Medulla oblongata (tissue), 1 donor: ENCODE measurements around the gene MED22.

Experiments used
- DNase-seq: peaks from one replicate; pipeline ENCODE4 v3.0.0-alpha.2; 2015; ENCODE audit errors: extremely low spot score

Gene MED22

DNA sequence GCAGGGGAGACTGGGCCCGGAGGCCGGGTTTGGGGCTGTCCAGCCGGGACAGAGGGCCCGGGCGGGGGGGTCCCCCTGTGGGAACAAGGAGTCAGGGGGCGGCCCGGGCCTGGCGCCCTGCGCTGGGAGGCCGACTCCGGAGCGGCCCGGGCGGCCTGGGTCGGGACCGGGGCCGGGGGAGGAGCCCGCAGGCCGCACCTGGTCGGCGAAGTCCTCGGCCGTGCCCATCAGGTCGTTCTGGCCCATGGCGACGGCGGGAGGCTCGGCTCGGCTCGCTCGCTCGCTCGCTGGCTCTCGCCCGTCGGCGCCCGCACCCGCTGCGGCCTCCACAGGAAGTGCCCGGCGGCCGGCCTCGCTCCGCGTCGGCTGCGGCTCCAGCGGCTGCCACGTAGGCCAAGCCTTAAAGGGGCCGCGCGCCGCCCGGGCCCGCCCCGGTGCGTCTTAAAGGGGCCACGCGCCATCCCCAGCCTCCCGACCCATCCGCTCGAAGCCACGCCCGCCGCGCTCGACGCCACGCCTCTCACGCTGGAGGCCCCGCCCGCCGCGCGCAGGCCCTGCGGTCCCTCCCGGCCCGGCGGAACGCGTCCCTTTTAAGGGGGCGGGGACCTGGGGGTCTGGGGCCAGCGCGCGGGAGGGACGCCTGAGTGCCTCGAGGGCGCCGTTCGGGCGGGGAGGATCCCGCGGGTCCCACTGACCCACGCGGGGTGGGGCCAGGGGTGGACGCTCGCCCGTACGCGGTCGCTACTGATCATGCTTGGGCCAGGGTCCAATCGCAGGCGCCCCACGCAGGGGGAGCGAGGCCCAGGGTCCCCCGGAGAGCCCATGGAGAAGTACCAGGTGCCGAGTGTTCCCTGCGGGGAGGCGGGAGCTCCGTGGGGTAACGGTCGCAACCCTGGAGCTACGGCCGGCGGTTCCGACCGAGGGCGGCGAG lies 28.1 kb upstream of the MED22 start, which contains the start of the genes STKLD1 and SURF4:
TSS of gene STKLD1 (plus strand) at position 643 of the 931 bp plus-strand sequence. CDS start at position 751, 108 bp downstream.
TSS of gene SURF4 (minus strand) at position 337 of the 931 bp plus-strand sequence. CDS start at position 246, 91 bp downstream.
- DNase-seq, result peak; percentile 96

DNA sequence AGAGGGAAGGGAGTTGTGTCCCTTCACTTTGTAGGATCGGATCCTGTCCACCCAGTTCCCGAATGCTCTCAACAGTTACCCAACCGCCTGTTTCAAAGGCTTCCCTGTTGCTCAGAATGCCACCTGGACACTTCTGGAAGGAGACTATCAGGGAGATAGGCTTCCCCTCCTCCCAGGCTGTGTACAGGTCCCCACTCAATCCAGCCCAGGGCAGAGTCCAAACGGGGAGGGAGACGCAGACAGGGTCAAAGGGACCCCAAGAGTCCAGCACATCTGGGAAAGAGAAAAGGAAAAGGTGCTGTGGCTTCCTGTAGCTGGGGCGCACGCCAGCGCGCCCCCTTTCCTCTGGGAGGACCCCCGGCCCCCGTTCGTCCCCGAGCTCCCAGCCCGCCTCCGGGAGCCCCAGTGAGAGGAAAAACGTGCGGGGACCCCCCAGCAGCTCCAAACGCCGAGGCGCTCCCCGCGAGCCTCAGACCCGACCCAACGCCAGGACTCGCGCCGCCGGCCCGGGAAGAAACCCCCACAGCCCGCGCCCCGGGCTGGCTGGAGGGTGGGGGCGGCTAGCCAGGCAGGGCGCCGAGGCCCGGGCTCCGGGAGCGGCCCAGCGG lies 27.3 kb upstream of the MED22 start:
- no peak for DNase-seq

DNA sequence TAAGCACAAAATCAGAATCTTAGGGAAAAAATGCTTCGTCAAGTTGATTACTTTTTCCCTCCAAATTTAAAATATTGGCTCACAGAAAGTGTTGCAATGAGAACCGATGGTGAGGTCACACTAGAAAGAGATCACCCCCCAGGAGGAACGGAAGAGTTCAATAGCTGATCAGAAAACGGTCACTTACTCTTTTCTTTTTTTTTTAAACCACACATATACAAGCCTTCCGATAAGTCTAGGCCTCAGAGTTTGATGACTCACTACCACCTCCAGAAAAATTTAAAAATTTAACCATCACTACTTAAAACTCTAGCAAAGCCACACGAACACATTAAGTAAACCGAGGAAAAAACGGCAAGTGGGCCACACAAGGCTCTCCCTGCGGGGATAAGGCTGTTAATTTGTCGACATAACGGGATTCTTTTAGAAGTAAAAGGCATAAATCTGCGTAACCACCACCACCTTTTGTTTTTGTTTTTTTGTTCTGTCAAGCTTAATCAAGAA lies 26.7 kb upstream of the MED22 start:
- no peak for DNase-seq

DNA sequence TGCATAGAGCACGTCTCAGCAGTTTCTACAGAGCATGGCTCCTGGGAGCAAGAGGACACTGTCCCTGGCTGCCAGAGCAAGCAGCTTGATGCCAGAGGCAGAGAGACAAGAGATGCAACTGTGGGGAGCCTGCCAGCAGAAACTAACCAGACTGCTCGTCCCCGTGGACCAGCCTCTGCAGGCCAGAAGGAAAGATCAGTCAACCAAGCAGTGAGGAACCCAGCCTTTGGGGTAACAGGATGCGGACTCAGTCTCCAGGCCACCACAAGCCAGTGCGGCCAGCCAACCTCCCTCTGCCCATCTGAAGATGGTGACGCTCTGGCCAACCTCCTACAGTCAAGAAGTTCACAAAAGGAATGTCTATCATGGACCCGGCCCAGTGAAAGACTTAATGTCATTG lies 24.2 kb upstream of the MED22 start:
- no peak for DNase-seq

DNA sequence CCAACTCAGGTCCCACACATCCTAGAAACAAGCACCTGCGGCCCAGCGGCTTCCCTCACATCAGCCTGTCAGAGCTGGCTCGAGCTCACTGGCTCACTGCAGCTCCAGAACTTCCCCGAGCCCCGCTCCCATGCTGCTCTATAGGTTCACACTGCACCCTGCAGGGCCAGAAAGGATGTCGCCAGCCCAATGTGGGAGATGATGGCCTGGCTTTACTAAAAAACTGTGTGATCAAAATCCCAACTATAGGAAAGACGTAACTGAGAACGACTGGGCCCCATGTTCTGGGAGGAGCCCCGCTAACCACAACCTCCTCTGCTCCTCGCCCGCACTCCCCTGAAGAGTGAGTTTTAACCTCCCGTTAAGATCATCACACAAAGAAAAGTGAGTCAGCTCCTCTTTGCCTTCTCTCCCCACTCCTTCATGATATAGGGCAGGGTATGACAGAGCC lies 23.4 kb upstream of the MED22 start:
- no peak for DNase-seq

DNA sequence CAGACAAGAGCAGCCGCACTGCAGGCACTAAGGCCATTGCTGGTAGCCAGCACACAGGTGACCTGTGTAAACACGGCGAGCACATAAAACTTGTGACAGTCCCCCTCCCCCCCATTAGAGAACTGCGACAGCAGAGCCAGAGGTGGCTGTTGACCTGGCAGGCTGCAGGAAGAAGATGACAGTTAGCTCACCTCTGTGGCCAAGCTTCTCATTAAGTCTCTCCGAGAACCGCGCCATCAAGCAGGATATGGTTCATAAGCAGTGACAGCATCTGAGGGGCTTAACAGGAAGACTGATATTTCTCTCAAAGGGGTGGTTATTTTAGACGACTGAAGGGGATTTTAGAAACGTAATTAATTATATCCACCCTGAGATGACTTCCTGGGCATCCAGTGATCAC lies 22.8 kb upstream of the MED22 start:
- no peak for DNase-seq

DNA sequence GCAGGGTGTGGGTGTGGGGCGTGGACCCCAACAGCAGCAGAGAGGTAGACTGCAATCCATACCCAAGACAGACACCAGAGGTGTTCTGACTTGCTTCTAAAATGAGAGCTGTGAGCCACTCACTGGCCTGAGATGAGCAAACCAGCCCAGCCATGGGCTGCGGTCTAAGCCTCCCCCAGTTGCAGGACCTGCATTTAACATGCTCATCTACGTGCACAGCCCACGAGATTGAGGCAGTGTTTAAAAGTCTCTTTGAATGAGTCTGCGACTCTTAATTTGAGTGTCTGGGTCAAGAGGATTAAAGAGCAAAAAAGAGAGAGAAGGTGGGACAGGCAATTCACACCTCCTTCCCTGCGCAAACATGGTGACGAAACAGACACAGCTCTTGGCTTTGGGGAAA lies 22.0 kb upstream of the MED22 start:
- DNase-seq, result no peak

DNA sequence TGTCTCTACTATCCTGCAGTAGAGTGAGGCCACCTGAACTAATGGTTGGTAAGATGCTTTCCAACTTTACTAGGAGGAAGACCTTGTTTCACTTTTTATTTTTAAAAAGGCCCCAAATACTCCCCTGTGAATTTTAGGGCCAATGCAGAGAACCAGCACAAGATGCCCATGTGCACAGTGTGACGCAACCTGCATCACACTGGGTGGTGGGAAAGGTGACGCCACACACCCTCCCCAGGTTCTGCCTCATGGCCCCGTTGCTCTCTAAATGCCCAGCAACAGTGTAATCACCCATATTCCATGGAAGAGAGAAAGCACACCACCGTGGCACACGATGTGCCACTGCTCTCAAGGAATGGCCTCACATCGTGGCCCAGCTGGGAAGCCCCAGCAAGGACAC lies 21.5 kb upstream of the MED22 start:
- DNase-seq, result no peak

DNA sequence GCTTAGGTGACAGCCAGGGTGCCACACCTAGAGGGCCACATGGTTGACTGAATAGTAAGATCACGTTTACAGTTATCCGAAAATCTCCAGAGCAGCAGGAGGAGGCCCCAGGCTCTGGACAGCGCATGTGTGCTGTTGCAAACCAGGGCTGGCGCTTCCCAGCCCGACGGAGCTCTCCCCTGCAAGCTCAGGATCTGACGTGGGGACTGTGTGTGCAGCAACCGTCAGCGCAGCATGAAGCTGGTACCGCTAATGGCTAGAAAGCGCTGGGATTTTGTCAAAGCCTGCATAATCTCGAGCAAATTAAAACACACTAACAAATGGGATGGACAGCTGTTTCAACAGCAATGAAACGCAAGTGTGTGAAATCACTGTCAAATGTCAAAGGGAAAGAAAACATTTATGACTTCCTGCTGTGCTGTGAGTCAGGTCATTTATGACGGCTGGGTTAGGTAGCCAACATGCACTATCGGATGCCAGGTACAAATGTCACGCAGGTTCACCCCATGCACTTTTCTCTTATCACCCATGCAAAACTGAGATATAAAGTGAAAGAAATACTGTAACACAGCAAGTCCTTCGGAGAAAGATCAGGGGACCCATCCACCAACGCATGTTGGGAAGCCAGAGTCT lies 20.4 kb upstream of the MED22 start:
- no peak for DNase-seq

DNA sequence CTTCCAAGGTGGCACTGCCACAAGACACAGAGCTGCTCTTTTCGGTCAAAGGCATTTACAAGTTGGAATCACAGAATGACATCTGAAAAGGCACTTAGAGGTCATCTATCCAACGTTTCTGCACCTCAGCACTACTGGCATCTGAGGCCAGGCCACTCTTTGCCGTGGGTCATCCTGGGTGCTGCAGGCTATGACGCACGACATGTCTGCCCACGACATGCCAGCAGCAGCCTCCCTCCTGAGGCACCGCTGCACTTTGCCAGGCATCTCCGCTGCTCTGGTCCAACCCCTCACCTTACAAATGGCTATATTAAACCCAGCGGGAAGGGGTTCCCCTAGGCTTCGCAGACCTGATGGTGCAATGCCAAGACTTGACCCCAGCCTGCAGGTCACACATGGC lies 19.8 kb upstream of the MED22 start:
- DNase-seq, result no peak

DNA sequence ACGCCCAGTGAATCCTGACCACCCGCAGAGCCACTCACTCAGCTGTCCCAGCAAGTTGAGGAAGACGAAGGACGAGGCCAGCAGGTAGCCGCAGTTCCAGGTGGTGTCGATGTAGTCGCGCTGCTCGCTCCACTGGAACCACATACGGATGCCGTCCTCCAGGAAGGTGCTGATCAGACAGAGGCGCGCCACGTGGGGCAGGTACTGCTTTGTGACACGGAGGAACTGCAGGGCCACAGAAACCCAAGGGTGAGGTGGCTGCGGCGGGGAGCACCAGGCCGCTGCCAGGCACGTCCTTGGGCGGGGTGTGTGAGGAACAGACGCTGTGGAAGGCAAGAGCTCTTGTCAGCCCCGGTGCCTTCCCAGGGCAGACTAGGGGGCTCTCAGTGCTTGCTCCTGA lies 19.3 kb upstream of the MED22 start:
- no peak for DNase-seq

DNA sequence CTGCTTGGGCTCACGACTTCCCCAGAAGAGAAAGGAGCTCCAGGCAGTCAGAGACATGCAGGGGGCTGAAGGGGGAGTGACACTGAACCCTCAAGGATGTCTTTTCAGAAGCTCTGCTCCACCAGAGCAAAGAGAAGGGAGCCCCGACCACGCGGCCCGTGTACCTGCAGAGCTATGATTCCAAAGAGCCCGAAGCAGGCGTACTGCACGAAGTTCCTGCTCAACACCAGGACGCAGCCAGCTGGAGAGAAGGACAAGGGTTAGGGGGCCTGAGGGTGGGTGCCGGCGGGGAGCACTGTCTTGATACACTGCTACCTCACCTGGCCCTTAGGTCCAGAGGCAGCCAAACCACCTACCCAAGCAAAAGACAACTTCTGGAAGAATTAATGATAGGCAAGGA lies 18.5 kb upstream of the MED22 start:
- DNase-seq, result no peak

DNA sequence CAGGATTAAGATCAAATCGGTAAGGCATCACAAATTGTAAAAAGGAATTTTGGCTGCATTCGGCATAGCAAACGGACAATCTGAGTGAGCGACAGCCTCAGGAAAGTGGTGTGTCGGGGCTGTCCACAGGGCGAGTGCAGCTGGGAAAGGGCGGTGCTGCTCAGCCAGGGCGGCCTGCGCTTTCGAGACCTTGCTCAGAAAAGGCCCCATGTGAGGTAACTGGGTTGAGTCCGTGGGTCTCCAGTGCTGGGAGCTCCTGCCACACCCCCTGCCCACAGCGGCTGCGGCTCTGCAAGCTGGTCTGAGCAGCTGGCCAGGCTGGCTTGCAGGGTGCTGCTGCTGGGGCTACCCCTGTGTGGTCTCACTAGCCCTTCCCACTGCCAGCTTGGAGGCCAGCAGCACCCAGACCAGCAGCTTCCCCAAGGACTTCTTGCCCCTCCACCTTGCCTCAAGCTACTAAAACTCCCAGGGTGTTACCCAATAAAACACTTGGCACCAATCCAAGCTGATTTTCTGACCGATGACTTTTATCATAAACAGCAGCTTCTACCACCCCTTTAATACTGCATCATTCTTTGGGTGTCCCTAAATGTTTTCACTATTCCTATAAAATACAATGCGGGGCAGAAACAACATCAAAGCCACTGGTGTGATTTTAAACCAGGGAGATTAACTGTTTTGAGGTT lies 14.6 kb upstream of the MED22 start:
- no peak for DNase-seq

DNA sequence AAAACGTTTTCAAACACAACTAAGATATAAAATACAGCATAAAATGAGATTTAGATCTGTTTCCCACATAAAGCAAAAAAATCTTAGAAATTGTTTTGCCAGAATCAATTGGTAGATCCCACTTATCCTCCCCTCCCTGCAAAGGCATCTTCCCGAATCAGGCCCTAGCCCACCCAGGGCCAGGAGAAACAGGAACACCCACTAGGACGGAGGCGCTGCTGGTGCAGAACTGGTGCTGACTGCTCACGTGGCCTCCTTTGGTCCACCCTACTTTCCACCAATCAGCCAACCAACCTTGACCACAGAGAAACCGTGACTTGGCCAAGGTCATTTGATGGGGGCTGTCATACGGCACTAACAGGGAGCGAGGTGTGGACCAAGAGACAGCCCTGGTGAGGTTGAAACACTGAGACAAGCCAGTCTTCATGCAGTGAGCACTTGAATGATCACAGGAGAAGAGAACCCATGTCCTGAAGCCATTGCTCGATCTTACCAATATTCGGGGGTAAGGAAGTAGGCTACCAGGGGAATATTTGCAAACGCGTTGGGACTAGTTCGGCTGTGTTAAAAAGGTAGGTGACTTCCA lies 13.7 kb upstream of the MED22 start:
- no peak for DNase-seq

DNA sequence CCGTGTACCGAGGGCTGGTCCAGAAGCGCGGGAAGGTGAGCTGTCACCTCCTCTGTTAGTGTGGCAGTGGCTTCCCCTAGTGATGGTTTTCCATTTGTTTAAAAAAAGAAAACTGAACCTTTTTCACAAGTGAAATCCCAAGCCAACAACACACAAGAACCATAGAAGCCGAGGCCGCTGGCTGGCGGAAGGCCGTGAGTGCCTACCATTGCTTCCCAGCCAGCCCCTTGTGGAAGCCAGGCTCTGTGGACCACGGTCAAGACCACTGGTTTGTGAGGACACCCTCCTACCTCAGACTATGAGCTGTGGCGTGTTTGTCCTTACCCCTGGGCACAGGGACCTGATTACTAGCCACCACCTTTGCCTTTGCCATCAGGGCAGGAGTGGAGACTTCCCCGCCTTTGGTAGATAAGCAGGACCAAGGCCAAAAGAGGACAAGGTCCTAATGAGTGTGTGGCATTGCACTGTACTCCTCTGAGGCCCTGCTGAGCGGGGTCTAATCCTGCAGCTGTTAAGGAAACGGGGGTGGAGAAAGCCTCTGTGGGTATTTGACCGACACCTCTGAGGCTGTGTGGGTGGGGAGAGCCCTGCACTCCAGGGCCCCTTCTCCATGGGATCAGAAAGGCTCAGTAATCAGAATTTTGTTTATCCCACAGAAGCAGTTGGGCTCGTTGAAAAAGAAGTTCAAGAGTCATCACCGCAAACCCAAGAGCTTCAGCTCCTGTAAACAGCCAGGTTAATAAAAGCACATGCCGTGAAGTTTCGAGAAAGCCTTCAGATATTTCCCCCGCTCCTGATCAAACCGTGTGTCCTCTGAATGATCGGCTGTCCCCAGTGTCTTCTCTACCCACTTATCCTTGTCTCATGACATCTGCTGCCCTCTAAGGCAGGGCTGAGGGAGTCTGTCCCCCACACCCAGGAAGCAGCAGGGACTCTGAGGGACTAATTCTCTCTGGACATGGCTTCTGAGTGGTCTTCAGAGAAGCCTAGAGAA lies 12.8 kb upstream of the MED22 start:
- no peak for DNase-seq

DNA sequence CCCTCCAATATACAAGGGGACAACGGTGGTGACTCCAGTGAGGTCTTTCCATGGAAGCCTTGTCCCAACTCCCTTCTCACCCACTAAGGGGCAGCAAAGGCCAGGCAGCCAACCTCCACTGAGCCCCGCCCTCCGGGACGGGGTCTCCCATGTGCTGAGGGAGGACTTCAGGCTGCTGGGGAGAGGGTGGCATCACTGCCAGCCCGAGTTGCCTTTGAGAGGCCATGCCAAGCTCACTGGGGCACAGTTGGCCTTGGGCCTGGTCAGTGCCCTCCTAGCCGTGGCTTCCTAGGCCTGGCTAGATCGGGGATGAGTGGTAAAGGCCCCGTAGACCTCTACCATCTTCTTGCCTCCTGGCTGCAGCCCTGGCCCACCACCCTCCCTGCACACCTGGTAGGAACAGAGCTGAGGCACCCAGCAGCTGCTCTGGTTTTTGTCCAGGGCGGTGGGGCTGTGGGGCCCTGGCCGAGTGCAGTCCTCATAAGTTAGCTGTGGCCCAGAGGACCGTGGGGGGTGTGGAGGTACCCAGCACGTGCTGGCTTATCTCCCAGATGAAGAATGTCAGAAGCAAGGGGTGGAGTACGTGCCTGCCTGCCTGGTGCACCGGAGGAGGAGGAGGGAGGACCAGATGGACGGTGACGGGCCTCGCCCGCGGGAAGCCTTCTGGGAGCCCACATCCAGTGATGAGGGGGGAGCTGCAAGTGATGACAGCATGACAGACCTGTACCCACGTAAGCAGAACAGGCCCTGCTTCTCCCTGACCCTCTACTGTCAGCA lies 11.7 kb upstream of the MED22 start:
- DNase-seq, result no peak

DNA sequence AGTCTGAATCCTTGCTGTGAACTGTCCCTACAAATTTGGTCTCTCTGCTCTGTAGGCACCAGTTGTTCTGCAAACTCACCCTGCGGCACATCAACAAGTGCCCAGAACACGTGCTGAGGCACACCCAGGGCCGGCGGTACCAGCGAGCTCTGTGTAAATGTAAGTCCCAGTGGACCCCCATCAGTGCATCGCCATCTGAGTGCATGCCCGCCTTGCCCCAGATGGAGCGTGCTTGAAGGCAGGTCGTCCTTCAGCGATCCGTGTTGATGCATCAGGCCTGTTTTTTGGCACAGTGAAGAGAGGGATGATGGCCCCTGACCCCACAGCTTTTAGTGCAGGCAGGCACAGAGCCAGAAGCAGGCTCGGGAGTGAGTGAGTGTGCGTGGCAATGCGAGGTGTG lies 9.7 kb upstream of the MED22 start:
- DNase-seq, result no peak

DNA sequence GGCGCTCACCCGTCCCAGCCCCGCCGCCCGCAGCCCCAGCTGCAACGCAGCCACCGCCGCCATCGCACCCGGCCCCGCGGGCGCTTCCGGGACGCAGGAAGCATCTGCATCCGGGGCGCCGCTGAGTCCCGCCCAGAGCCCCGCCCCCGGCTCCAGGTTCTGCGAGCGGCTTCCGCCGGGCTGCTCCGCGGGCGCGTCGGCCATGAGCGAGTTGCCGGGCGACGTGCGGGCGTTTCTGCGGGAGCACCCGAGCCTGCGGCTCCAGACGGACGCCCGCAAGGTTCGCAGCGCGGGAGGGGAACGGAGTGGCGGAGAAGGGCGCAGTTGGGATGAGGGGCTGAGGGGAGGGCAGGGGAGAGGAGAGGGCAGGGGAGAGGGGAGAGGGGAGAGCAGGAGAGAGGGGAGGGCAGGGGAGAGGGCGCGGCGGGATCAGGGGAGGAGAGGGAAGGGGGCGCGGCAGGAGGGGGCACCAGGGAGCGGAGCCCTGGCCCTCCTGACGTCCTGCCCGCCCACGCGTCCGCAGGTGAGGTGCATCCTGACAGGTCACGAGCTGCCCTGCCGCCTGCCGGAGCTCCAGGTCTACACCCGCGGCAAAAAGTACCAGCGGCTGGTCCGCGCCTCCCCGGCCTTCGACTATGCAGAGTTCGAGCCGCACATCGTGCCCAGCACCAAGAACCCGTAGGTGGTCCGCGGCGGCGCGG lies 8.6 kb upstream of the MED22 start, which contains the start of the genes SURF1 and SURF2:
TSS of gene SURF1 (minus strand) at position 97 of the 701 bp plus-strand sequence. CDS start at position 63, 34 bp downstream.
TSS of gene SURF2 (plus strand) at position 160 of the 701 bp plus-strand sequence. CDS start at position 203, 43 bp downstream.
- DNase-seq, result peak; percentile 85
